Type B pancreatic cell (in vitro differentiated cells): ENCODE data around the gene CNTNAP2. TPM values are rescaled to one million over a fixed set of nuclear protein-coding genes. Genes with fewer than 3 reads are reported as not detected.
A peak's percentile ranks its signal among the peaks of the same experiment; 100 is the strongest.

ENCODE experiments used
- DNase-seq: peaks from one replicate; pipeline ENCODE4 v3.0.0; 2021; ENCODE audit warnings: mixed read lengths; ENCODE audit not compliant: unreplicated experiment; ENCODE audit errors: extremely low spot score
- H3K27ac Mint-ChIP-seq: 2 replicates; pipeline ENCODE4 v1.8.0; 2021; ENCODE audit warnings: mild to moderate bottlenecking, mixed read lengths
- H3K27me3 Mint-ChIP-seq: 2 replicates; pipeline ENCODE4 v1.8.0; 2021; ENCODE audit warnings: mixed read lengths
- H3K36me3 Mint-ChIP-seq: 2 replicates; pipeline ENCODE4 v1.8.0; 2021; ENCODE audit warnings: mixed read lengths
- H3K4me1 Mint-ChIP-seq: one replicate; pipeline ENCODE4 v1.8.0; 2021; ENCODE audit warnings: mixed read lengths; ENCODE audit not compliant: unreplicated experiment
- H3K4me3 Mint-ChIP-seq: 2 replicates; pipeline ENCODE4 v1.8.0; 2021; ENCODE audit warnings: mild to moderate bottlenecking, mixed read lengths
- H3K9me3 Mint-ChIP-seq: 2 replicates; pipeline ENCODE4 v1.8.0; 2021; ENCODE audit warnings: mixed read lengths
- CTCF ChIP-seq: fragments of 200-600 bp; sonication (generic); conservative IDR thresholded peaks from 2 replicates; pipeline ENCODE4 v1.5.0; 2021; ENCODE audit warnings: antibody characterized with exemption, mild to moderate bottlenecking
- total RNA-seq: library from RNA; stranded (reverse); gene quantifications from 2 replicates; pipeline ENCODE4 v1.2.1, GENCODE V29; 2021; ENCODE audit warnings: low replicate concordance

The CNTNAP2 gene
- total RNA-seq, 1 donor from 2014 or later, result 26.8 TPM

- no peak for TF ChIP-seq CTCF
- H3K27me3 Mint-ChIP-seq, result peaks cover 13% of the 10 kb centered on the region
- H3K27ac Mint-ChIP-seq, result no peak overlapping the region
- H3K4me1 Mint-ChIP-seq, result peaks cover 13% of the 10 kb centered on the region
- no peak for DNase-seq
- peaks cover 6% of the 10 kb centered on the region for H3K36me3 Mint-ChIP-seq
- peaks cover 7% of the 10 kb centered on the region for H3K9me3 Mint-ChIP-seq
- H3K4me3 Mint-ChIP-seq, result no peak overlapping the region
Measured at GRCh38 chr7:148031019-148031418, 1914.4 kb downstream of the CNTNAP2 start.

GRCh38 chr7:148031811-148032210 lies 1915.2 kb downstream of the CNTNAP2 start:
- no peak for DNase-seq
- Mint-ChIP-seq H3K27me3 (peaks cover 13% of the 10 kb centered on the region), H3K4me1 (peaks cover 13% of the 10 kb centered on the region), H3K36me3 (peaks cover 6% of the 10 kb centered on the region), H3K9me3 (peaks cover 7% of the 10 kb centered on the region), H3K4me3 (peak overlapping the region; percentile 1), H3K27ac (no peak overlapping the region)
- TF ChIP-seq CTCF, result no peak

GRCh38 chr7:148035950-148036349 lies 1919.3 kb downstream of the CNTNAP2 start:
- Mint-ChIP-seq H3K4me1 (peaks cover 13% of the 10 kb centered on the region), H3K9me3 (peaks cover 12% of the 10 kb centered on the region), H3K27me3 (peaks cover 16% of the 10 kb centered on the region), H3K27ac (no peak overlapping the region), H3K36me3 (peaks cover 3% of the 10 kb centered on the region), H3K4me3 (no peak overlapping the region)
- no peak for TF ChIP-seq CTCF
- DNase-seq, result no peak

- Mint-ChIP-seq H3K9me3 (peaks cover 9% of the 10 kb centered on the region), H3K36me3 (peaks cover 3% of the 10 kb centered on the region), H3K27me3 (peaks cover 14% of the 10 kb centered on the region), H3K4me1 (peaks cover 4% of the 10 kb centered on the region), H3K27ac (no peak overlapping the region), H3K4me3 (no peak overlapping the region)
- no peak for TF ChIP-seq CTCF
- no peak for DNase-seq
Measured at GRCh38 chr7:148037044-148037443, 1920.4 kb downstream of the CNTNAP2 start.

- no peak for DNase-seq
- Mint-ChIP-seq H3K4me1 (peaks cover 9% of the 10 kb centered on the region), H3K4me3 (no peak overlapping the region), H3K9me3 (peaks cover 4% of the 10 kb centered on the region), H3K27ac (no peak overlapping the region), H3K36me3 (no peaks in the 10 kb centered on the region), H3K27me3 (peaks cover 13% of the 10 kb centered on the region)
- no peak for TF ChIP-seq CTCF
Measured at GRCh38 chr7:148041156-148041555, 1924.6 kb downstream of the CNTNAP2 start.
